Stimulated activated CD4-positive, alpha-beta T cell treated with anti-CD3 and anti-CD28 coated beads, TNF-alpha, amount 100 ng/mL, for 24 hours (primary cell): ENCODE measurements around the gene SOSTDC1.

Source experiments
- DNase-seq, 3 experiments: peaks; one replicate each; pipeline ENCODE4 v3.0.0-alpha.2; 2020; ENCODE audit warnings: low read depth in 3 of 3

The SOSTDC1 gene

DNA sequence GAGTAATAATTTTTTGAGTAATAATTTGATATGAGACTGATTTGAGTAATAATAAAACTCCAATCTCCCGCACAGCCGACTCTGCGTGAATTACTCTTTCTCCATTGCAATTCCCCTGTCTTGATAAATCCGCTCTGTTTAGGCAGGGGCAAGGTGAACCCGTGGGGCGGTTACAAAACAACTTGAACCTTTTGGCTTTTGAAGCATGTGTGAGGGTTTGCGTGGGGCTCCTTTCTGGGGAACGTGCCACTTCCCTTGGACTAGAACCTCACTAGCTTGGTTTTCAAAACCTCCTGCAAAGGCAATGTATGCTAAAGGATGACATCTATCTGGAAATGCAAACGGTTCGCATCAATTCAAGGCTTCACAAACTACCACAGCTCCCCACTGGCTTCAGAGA lies 45.7 kb downstream of the SOSTDC1 start:
- DNase-seq: no peak

DNA sequence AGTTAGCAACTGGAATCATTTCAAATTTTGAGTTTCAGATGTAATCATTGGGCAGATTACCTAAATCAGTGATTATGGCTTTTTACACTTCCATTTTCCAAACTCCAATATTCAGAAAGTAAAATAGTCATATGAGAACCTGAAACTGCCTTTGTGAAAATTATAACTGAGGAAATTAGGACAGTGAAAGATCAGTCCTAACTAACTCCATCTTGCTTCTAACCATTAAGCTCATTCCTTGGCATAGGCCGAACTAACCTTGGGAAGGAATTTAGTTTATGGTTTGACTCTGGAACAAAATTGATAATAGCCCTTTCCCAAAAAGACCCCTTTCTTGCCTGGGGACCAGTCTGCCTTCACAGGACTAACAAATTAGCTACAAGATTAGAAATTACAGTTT lies 46.4 kb downstream of the SOSTDC1 start:
- DNase-seq: no peak

DNA sequence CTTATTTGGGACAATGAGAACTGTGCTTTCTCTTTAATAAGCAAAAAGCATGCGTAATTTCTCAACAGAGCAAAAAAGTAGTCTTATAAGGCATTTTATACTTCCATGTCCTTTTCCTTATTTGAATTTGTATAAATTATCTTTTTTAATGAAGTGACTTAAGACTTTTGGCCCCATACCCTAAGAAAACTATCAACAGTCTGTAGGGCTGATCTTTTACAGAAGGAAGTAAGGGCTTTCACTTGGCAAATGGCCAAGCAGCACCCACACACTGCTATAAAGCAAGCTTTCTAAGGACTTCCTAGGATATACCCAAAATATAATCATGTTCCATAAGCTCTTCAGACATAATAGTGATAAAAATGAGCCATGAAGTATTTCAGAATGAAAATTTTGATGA lies 47.6 kb downstream of the SOSTDC1 start:
- no peak for DNase-seq

DNA sequence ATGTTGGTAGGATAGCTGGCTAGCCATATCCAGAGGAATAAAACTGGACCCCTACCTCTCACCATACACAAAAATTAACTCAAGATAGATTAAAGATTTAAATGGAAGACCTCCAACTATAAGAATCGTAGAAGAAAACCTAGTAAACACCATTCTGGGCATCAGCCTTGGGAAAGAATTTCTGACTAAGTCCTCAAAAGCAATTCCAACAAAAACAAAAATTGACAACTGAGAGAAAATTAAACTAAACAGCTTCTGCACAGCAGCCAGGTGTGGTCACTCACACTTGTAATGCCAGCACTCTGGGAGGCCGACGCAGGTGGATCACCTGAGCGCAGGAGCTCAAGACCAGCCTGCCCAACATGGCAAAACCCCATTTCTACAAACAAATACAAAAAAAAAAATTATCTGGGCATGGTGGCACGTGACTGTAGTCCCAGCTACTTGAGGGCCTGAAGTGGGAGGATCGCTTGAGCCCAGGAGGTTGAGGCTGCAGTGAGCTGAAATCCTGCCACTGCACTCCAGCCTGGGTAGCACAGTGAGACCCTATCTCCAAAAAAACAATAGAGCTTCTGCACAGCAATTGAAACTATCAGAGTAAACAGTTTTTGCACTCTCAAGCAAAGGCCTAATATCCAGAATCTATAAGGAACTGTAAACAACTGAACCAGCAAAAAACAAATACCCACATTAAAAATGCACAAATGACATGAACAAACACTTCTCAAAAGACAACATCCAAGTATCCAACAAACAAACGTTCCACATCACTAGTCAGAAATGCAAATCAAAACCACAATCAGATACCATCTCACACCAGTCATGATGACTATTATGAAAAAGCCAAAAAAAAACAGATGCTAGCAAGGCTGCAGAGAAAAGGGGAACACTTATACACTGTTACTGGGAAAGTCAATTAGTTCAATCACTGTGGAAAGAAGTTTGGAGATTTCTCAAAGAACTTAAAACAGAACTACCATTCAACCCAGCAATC lies 49.0 kb downstream of the SOSTDC1 start:
- no peak for DNase-seq

DNA sequence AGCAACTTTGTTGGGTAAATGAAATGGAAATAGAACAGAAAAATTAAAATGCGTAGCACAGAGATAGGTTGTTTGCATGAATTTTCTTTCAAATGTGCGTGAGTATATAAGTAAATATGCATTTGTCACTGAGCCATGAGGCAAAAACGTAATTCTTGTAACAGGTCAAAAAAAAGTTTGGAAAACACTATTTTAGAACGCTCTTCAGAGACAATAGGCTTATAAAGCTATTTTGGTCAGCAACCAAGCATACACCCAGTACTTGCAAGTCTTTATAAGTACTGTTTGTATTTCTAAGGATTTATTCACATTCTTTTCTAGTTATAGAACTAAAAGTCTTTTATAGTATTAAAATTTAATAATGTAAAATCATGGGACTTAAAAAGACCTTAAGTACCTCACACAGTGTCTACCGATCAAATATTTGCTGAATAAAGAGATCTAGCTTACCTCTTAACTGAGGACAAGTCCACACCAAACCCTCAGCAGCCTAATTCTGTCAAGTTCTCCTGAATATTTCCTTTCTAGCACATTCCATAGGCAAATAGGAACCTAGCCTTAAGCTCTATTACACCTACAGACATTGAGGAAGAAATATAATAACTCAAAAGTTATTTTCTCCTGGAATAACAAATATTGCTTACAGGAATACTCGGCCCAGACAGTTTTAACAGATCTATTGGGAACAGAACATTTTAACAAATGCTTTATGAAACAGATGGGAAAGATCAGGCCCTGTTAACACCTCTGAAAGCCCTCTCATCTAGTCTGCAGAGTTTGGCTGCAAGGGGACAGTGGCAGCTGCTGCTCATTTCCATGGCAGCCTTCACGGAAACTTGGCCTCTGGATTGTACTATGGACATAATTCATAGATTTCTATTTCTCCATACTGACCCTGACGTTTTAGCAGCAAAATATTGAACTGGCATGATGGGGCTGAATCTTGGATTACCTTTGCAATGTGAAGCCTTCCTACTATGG lies 53.0 kb downstream of the SOSTDC1 start:
- no peak for DNase-seq
